Stimulated activated CD8-positive, alpha-beta memory T cell treated with anti-CD3 and anti-CD28 coated beads, Interleukin-15, amount 100 ng/mL, for 4 hours (primary cell): ENCODE measurements around the gene CDHR3.
A peak's percentile ranks its signal among the peaks of the same experiment; 100 is the strongest.
"Not testable (repeated sequence)": the region's sequence is repeated elsewhere in the genome, so short reads cannot be mapped to it uniquely, and the experiment has no call there.

ENCODE experiments used
- DNase-seq, 2 donors: peaks; one replicate each; pipeline ENCODE4 v3.0.0-alpha.2; 2020; ENCODE audit warnings: low read depth in 2 of 2

CDHR3 gene

DNA sequence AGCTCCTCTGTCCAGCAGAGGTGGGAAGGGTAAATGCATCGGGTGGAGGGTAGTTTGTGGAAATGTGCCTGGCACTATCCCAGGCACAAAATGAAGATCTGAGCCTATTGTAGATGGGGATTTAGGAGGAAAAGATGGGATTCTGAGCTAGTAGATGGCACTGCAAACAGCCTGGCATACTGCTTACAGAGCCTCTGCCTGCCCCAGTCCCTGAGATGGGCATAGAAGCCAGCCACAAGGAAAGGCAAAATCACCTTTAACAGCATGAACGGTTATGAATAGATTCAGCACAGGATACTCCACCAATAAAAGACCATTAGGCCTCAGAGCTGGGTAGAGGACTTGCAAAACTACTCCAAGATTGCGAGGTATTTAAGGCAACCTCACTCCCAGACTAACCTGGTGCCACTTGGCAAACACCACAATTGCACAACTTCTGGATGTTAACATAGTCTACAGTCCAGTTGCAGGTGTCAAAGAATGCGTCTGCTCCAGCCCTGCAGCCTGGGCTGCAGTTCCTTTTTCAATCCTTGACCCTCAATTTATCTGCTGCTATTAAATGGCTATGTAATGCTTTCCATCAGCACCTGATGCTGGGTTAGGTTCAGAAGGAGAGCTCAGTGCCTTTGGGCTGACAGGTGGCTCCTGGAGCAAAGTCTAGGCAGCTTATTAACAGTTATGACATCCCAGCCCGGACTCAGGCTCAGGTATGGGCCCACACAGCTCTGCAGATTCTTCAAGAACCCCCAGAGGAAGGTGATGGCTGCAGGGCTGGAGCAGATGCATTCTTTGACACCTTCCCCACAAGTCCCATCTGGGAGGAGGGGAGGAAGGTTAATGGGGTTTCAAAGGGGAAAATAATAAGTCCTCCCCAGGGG, 34.0 kb downstream of the CDHR3 start:
- DNase-seq = no peak

DNA sequence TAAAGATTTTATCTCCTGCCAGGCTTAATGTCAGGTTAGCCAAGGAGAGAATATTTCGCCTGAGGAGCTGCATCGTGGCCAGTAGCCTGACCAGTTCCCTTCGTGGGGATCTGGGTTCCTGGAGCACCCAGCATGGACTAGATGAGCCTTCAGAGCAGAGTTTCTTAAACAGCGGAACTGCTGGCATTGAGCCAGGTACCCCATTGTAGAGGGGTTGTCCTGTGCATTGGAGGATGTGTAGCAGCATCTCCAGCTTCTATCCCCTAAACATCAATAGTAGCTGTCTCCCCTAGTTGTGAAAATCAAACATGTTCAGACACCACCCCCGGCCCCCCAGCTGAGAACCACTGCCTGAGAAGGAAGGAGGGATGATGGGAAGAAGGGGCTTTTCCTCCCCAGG, 36.2 kb downstream of the CDHR3 start:
- no peak for DNase-seq

DNA sequence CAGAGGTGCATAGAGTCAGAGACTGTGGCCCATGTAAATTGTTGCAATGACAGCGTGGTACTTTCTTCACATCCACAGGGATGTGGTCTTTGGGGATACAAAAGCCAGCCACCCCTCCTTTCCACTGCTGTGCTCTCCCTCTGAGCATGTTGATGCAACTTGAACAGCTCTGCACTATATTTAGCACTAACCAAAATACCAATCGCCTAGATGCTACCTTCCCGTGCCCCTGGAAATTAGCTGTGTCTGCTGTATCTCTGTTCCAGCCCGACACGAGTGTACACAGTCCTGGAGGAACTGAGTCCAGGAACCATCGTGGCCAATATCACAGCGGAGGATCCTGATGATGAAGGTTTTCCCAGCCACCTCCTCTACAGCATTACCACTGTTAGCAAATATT, 38.1 kb downstream of the CDHR3 start:
- no peak for DNase-seq

DNA sequence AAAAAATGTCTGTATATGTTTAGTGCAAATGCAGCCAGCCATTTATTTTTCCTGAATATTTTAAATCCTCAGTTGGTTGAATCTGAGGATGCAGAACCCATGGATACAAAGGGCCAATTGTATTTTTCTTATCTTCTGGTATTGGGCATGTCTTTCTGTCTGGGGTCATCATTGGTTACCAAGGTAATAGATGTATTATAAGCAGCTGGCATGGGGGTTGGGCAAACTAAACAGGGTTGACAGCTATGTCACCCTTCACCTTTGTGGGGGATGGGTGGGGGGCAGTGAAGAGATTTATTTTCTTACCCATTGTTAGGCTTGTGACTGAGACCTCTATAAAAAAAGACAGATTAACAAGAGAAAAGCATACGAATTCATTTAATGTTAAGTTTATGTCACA, 38.8 kb downstream of the CDHR3 start:
- DNase-seq = no peak

DNA sequence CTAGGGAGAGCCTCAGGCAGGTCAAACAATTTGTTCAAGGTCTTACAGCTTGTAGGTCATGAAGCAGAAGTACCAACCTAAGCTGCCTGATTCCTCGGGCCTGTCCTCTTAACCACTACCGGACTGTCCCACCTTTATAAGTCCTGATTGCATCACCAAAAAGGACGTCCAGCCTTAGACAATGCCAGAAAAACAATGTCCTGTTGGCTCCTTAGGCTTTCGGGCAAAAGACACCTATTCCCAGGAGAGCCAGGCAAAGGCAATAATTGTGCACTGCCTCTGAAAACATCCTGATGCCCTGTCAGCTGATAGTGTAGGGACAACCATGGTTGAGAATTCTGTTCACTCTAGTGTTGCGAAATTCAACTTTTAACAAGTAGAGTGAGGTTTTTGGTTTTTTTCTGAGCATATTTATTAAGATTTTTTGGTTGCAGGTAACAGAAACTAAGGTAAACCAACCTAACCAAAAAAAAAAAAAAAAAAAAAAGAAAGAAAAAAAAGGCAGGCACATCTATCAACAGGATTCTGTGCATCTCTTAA, 40.5 kb downstream of the CDHR3 start:
- DNase-seq = no peak

DNA sequence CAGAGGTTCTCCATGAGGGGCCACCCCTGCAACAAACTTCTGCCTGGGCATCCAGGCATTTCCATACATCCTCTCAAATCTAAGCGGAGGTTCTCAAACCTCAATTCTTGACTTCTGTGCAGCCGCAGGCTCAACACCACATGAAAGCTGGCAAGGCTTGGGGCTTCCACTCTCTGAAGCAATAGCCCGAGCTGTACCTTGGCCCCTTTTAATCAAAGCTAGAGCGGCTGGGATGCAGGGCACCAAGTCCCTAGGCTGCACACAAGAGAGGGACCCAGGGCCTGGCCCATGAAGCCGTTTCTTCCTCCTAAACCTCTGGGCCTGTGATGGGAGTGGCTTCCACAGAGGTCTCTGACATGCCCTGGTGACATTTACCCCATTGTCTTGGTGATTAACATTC, 43.8 kb downstream of the CDHR3 start:
- DNase-seq = no peak

DNA sequence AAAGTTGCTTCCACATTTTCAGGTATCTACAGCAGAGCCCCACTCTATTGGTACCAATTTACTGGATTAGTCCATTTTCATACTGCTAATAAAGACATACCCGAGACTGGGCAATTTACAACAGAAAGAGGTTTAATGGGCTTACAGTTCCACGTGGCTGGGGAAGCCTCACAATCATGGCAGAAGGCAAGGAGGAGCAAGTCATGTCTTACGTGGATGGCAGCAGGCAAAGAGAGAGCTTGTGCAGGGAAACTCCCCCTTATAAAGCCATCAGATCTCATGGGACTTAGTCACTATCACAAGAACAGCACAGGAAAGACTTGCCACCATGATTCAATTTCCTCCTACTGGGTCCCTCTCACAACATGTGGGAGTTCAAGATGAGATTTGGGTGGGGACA, 44.7 kb downstream of the CDHR3 start:
- not testable (repeated sequence) for DNase-seq

DNA sequence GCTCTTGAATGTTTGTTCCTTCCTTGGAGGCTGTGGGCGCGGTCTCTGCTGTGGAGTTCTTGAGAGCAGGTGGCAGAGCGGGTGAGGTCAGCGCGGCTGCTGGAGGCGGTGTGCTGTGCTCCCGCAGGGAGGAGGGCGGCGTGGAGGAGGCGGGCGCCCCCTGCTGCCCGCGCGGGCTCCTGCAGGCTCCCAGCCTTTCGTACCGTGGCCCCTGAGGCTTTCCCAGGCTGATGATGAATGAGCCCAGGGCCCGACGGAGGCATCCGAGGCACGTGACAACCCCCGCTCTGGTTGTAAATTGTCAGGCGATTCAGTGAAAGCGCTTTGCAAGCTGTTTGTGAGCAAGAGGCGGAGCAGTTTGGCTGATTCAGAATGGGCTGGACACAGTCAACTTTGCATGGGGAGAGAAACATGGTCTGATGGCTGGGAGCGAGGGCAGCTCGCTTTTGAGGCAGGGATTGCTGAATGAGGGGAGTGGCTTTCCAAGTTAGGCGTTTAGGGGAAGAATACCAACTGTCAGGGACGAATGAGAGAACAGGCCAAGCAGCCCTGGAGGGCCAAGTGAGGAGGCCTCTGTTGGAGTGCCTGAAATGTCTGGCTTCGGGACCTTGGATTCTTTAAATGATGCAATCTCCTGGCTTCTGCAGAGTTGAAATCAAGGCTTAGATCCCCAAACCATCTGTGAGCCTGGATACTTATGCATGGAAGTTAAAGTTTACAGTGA, 46.6 kb downstream of the CDHR3 start:
- DNase-seq = peak; percentile 53 to 57

DNA sequence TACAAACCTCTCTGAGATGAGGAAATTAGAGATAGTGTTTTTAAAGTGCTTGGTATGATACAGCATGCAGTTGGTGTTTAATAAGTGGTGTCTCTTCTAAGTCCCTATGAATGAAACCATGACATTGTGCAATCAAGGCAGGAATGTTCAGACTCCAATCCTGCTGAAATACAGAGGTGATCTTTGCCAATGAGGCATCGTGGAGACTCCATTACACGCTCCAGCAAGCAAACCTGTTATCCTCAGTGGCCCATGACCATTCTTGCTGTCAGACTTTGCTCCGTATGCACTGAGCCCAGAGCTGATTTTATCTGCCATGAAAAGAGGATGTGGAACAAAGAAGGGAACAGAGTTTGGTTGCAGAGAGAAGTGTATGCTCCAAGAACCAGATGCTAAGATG, 47.3 kb downstream of the CDHR3 start:
- DNase-seq = no peak

DNA sequence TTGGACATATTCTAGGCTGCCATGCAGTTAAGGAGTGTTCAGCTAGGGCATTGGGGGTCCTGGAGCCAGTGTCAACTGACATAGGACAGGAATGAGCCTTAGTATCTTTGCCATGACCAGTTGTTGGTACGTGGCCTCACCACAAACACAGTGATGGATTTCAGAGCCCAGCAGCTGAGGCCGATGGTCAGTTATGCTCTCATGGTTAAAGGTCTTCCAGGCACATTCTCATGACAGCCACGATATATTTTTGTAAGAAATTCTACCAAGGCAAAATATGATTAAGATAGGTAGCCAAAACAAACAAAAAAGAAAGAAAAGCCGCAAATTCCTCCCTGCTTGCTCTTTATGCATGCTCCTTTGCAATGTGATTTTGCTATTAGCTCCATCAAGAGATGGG, 47.8 kb downstream of the CDHR3 start:
- no peak for DNase-seq

DNA sequence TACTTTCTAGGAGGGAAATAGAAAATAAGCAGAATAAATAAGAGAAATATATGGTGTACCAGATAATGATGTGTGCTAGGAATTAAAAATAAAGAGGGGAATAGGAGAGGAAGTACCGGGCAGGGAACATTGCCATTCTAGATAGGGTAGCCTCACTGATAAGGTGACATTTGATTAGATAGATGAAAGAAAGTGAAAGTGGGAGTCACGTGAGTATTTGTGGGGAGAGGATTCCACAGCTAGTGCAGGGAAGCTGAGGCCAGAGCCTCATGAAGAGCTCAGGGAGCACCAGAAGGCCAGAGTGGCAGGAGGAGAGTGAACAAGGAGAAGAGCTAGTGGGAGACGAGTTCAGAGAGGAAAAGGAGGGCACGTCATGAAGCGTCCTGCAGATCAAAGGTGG, 49.1 kb downstream of the CDHR3 start:
- no peak for DNase-seq

DNA sequence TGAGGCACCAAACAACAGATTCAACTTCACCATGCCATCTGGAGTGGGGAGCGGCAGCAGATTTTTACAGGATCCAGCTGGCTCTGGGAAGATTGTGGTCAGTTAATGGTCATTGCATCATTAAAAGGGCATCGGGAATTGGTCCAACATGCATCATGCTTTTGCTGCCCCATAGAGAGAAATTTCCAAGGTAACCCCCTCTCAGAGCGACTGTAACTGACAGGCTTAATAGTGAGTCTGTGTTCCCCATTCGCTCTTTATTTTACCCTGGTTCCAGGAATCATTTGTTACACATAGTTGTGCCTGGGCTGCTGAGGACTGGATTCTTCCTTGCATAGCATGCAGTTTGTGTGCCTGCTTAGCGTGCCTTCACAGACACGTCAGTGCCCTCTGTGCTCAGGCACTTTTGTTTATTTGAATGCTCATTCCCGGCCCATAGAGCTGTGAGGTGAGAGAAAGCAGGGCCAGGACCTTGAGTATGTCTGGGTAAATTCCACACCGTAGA, 49.9 kb downstream of the CDHR3 start:
- no peak for DNase-seq

DNA sequence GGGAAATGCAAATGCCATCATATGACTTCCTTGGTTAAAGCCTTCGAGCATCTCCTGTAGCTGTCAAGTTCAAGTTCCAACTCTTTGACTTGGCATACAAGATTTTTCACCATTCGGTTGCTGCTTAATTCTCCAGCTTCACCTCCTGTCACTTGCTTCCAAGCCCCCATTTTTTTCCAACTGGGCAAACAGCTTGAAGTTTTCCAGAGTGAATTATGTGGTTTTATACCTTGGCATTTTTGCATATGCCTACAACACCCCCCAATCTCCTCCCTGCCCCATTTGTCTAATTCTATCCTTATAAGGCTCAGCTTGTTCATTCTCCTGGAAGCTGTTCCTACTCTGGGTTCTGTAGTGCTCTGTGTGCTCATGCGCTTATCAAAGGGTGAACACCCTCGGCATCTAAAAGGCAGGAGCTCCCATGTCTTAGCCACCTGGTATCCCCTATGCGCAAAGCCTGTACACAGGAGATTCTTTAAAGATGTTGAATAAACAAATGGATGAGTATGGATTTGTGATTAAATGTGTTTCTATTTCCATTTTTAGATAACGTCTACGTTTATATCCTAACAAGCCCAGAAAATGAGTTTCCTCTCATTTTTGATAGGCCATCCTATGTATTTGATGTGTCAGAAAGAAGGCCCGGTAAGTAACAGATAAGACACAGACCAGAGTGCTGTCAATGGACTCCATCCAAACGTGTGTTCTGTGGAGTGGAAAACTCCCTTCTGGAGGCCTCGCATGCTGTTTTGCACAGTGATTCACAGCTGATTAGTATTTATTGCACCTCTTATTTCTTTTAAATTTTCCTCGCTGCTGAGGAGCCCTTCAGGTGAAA, 52.5 kb downstream of the CDHR3 start:
- no peak for DNase-seq

DNA sequence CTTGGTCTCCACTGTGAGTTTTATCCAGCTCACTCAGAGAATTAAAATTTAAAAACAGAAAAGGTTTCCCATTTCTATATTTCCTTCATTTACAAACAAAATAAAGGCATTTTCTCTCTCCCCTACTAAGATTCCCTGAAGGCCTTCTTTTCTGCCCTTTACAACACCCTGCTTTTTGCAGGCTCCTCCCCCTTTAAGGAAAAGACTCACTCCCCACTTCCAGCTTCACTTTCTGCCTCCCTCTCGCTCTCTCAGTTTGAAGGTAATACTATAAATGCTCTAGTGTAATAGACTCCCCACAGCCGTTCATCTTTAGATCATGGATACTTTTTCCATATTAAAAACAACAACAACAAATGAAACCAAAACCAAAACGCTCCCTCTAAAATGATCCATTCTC, 53.3 kb downstream of the CDHR3 start:
- no peak for DNase-seq

DNA sequence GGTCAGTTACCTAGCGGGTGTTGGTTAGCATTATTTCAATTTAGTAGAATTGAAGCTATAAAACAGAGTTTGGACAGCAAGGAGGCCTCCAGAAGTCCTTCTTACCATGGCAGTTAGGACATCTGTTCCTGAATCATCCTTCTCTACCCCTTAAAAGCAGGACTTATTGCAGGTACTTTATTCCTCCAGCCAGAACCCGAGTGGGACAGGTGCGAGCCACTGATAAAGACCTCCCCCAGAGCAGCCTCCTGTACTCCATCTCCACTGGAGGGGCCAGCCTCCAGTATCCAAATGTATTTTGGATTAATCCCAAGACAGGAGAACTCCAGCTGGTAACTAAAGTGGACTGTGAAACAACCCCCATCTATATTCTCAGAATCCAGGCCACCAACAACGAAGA, 54.6 kb downstream of the CDHR3 start:
- DNase-seq = no peak

DNA sequence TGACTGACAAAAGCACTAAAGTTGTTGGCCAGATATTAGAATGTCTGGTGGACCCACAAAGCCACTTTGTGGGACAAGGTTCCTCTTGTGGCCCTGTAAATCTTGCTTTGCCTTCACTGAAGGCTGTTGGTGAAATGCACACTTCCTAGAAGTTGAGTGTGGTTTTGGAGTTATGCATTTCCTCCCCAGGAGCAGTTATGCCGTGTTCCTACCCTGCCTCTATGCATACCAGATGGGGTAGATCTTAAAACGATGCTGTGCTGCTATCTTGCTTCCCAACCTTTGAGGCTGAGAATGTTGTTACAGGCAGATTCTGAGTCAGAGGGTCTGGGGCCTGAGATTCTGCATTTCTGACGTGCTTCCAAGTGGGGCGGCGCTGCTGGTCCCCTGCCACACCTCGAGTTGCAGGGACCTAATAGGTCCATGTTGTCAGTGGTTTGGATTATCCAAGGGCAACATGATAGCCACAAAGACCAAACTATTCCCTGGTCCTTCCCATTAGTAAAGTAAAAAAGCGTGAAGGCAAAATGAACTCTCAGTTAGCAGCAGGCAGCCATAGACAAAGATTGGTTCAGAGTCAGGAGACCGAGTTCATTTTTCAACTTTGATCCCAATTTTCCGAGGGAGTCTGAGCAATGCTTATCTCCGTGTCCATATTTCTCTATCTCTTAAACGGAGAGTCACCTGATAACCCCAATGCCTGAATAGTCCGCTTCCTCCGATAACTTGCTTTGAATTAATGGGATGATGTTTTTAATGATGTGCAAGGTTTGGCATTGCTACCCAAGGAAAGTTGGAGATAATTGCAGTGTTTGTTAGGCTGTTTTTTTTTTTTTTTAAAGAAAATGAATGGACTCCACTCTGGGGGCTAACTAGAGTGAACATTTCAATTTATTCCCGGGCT, 55.8 kb downstream of the CDHR3 start:
- DNase-seq = no peak

DNA sequence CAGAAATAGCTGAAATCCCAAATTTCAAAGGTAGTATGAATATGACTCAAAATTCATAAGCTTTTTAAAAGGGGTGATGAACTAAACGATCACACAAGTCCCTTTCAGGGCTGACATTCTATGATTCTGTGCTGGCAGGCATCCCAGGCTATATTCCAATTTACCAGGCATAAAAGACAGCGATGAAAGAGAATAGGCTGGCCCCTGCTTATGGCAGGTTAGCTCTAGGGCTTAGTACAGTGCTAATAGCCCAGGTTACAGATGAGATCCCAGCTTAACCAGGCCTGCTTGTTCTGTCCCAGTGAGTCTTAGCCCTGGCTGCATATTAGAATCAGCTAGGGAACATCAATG, 56.4 kb downstream of the CDHR3 start:
- no peak for DNase-seq

DNA sequence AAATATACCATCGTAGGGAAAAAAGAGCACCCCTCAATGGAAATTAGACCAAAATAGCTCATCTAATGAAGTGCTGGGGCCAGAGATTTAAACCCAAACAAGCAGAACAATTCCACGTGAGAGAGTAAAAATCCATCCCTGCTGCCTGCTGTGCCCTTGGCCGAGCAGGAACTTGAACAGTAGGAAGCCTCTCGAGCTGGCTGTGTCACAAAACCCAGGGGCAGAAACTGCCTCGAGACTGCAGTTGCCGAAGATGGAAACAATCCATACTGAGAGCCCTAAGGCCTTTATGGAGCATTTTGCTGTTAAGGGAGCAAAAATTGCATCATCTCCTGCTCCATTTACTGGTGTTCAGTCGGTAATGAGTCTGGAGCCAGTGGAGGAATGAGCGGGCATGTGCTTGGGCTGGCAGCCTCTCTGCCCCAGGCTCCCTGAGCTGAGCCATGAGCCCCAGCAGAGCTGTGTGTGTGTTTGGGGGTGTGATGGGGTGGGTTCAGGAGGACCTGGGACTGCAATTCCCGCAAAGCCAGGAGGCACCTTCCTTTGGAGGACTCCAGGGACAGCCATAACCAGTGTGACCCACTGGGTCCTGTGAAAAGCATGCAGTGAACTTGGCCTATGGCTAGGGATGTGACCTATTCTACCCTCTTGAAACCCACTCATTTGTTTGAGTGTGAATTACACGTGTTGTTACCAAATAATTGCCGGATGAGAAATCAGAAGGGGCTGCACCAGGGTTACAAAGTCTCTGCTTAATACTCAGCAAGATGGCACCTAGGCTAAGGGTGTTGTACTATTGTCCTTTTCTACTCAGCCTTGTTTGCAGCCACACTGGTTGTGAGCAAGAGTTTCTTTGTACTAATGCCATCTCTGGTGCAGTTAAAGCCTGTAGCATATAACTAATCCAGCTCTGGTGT, 58.3 kb downstream of the CDHR3 start:
- DNase-seq = no peak

DNA sequence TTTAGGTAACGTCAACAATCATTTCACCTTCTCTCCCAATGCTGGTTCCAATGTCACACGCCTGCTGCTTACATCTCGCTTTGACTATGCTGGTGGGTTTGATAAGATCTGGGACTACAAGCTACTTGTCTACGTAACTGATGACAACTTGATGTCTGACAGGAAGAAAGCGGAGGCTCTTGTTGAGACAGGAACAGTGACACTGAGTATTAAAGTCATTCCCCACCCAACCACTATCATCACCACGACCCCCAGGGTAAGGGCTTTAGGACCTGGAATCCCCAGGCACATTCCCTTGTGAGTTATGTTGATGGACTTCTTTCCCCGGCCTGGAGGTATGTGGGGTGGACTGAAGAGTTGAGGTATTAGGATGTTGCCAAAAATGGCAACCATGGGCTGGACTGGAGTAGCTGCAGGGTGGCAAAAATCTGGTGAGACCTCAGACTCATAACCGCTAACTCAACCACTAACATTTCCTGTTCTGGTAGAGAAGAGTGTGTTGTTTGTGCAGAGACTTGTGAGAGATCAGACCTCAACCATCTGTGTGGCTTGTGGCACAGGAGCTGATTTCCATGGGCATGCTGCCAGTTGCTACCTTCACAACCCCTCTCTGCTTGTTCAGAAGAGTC, 59.2 kb downstream of the CDHR3 start:
- DNase-seq = peak; percentile 27 to 34
